MCF 10A (cell line): Measurements from ENCODE around the gene PLOD1. TPM values are rescaled to one million over a fixed set of nuclear protein-coding genes. Genes with fewer than 3 reads are reported as not detected.

Experiments used
- BruUV-seq: library from RNA; stranded (reverse); fragments of 400-500 nt; replicated peaks from 2 replicates; lab custom pipeline; 2021; lab: Mats Ljungman, UMichigan
- CTCF ChIA-PET: fragments of 300-600 bp; sonication (Branson Sonifier 250); formaldehyde crosslinking; extraction: SDS; loops from one replicate; lab custom pipeline; 2021; ENCODE audit warnings: antibody characterized with exemption, inconsistent platforms; lab: Yijun Ruan, JAX
- POLR2A ChIA-PET: fragments of 300-600, 350-650 bp; sonication (Branson Sonifier 250); formaldehyde crosslinking; extraction: SDS; loops from one replicate; lab custom pipeline; 2020; ENCODE audit warnings: antibody characterized with exemption, inconsistent platforms; lab: Yijun Ruan, JAX
- DNase-seq: peaks from one replicate; pipeline ENCODE4 v3.0.0-alpha.2; 2018; ENCODE audit not compliant: unreplicated experiment
- H3K27ac Mint-ChIP-seq: one replicate; pipeline ENCODE4 v1.8.0; 2022; ENCODE audit warnings: mild to moderate bottlenecking, low read depth, mixed read lengths; ENCODE audit not compliant: unreplicated experiment
- H3K27me3 Mint-ChIP-seq: one replicate; pipeline ENCODE4 v1.8.0; 2022; ENCODE audit warnings: mixed read lengths; ENCODE audit not compliant: insufficient read depth, unreplicated experiment
- H3K36me3 Mint-ChIP-seq: one replicate; pipeline ENCODE4 v1.8.0; 2022; ENCODE audit warnings: mild to moderate bottlenecking, moderate library complexity, mixed read lengths; ENCODE audit not compliant: insufficient read depth, unreplicated experiment
- H3K4me1 Mint-ChIP-seq: one replicate; pipeline ENCODE4 v1.8.0; 2022; ENCODE audit warnings: mixed read lengths; ENCODE audit not compliant: insufficient read depth, unreplicated experiment
- H3K4me3 Mint-ChIP-seq: one replicate; pipeline ENCODE4 v1.8.0; 2022; ENCODE audit warnings: mild to moderate bottlenecking, moderate library complexity, mixed read lengths; ENCODE audit not compliant: unreplicated experiment
- H3K9me3 Mint-ChIP-seq: one replicate; pipeline ENCODE4 v1.8.0; 2022; ENCODE audit warnings: mixed read lengths; ENCODE audit not compliant: unreplicated experiment
- CTCF ChIP-seq: fragments of 200-600 bp; IDR thresholded peaks from one replicate; pipeline ENCODE4 v1.8.0; 2022; ENCODE audit warnings: antibody characterized with exemption, mild to moderate bottlenecking; ENCODE audit not compliant: unreplicated experiment
- intact Hi-C: fragments of 100-400 bp; cut with micrococcal nuclease; formaldehyde crosslinking; loops from 2 replicates; pipeline ENCODE4 v1.14.1; 2022
- total RNA-seq: library from RNA; stranded (reverse); gene quantifications from 2 replicates; pipeline ENCODE4 v1.2.3, GENCODE V29; 2022

The PLOD1 gene
- total RNA-seq, 1 experiment from 2014 or later, result 48.2 TPM

GRCh38 chr1:11940260-11940921, 5.9 kb downstream of the PLOD1 start:
- BruUV-seq, result no TSS peak
- Mint-ChIP-seq H3K36me3 (peaks cover 15% of the 10 kb centered on the region), H3K4me3 (no peak overlapping the region), H3K9me3 (no peaks in the 10 kb centered on the region), H3K27ac (no peak overlapping the region), H3K4me1 (peaks cover 12% of the 10 kb centered on the region), H3K27me3 (no peaks in the 10 kb centered on the region)
- intact Hi-C loops, result no loop called here
- TF ChIP-seq CTCF, result no peak
- CTCF ChIA-PET, result interaction anchor here (0.6 to 0.9 kb wide), 2 partner anchors 27 to 122 kb away, joined by 3 to 4 read pairs; no protein-coding TSS in a partner anchor
- DNase-seq, result peak; percentile 62
- POLR2A ChIA-PET, result interaction anchor here (0.5 to 1.8 kb wide), 7 partner anchors 9 to 40 kb away, joined by 3 to 9 read pairs (median 5); partner anchors contain the start of genes KIAA2013 and MFN2

- Mint-ChIP-seq H3K9me3 (no peaks in the 10 kb centered on the region), H3K36me3 (peaks cover 15% of the 10 kb centered on the region), H3K4me3 (no peak overlapping the region), H3K4me1 (peaks cover 12% of the 10 kb centered on the region), H3K27ac (peak overlapping the region; percentile 39), H3K27me3 (no peaks in the 10 kb centered on the region)
- no TSS peak for BruUV-seq
- no peak for DNase-seq
- ChIA-PET CTCF (no interaction called here), POLR2A (no interaction called here)
- no peak for TF ChIP-seq CTCF
- intact Hi-C loops, result no loop called here
Measured at GRCh38 chr1:11942280-11942679, 7.8 kb downstream of the PLOD1 start.

GRCh38 chr1:11943619-11944018, 9.1 kb downstream of the PLOD1 start:
- Mint-ChIP-seq H3K4me1 (peaks cover 7% of the 10 kb centered on the region), H3K27ac (no peak overlapping the region), H3K9me3 (no peaks in the 10 kb centered on the region), H3K27me3 (no peaks in the 10 kb centered on the region), H3K36me3 (peaks cover 13% of the 10 kb centered on the region), H3K4me3 (no peak overlapping the region)
- intact Hi-C loops, result no loop called here
- POLR2A ChIA-PET, result no interaction called here
- DNase-seq, result no peak
- no peak for TF ChIP-seq CTCF
- BruUV-seq, result no TSS peak
- CTCF ChIA-PET, result interaction anchor here (0.6 kb wide), 1 partner anchor 910 kb away, joined by 4 read pairs; no protein-coding TSS in a partner anchor

- no peaks in the 10 kb centered on the region for H3K4me1 Mint-ChIP-seq
- ChIA-PET POLR2A (interaction anchor here (1.2 kb wide), 1 partner anchor 9 kb away, joined by 3 read pairs; the partner anchor contains the start of gene PLOD1), CTCF (interaction anchor here (0.6 kb wide), 1 partner anchor 911 kb away, joined by 4 read pairs; no protein-coding TSS in a partner anchor)
- no peaks in the 10 kb centered on the region for H3K27me3 Mint-ChIP-seq
- no peak for DNase-seq
- intact Hi-C loops, result no loop called here
- BruUV-seq, result no TSS peak
- no peak for TF ChIP-seq CTCF
- no peak overlapping the region for H3K27ac Mint-ChIP-seq
- H3K4me3 Mint-ChIP-seq, result no peak overlapping the region
- H3K9me3 Mint-ChIP-seq, result no peaks in the 10 kb centered on the region
- H3K36me3 Mint-ChIP-seq, result peaks cover 13% of the 10 kb centered on the region
Measured at GRCh38 chr1:11944358-11944931, 9.9 kb downstream of the PLOD1 start.
